Motor neuron (in vitro differentiated cells): ENCODE results near the gene TRH. TPM values are rescaled to one million over a fixed set of nuclear protein-coding genes. Genes with fewer than 3 reads are reported as not detected.

Source experiments
- ATAC-seq, 8 experiments: fragments of 200-7000 bp; cut with Tn5 transposase; replicated peaks in 6 of 8; 2 replicates each; pipeline ENCODE4 v1.8.0; 2021; ENCODE audit warnings: mild to moderate bottlenecking in 8 of 8, moderate library complexity in 8 of 8
- H3K27ac ChIP-seq, 2 donors: fragments of 250-450 bp; sonication (Bioruptor Pico); 2 replicates each; pipeline ENCODE4 v1.9.0; 2021; ENCODE audit warnings: antibody characterized with exemption in 2 of 2, mild to moderate bottlenecking in 2 of 2, moderate library complexity in 1 of 2
- H3K4me1 ChIP-seq, 2 donors: fragments of 250-450 bp; sonication (Bioruptor Pico); replicated peaks in 1 of 2; 2 replicates each; pipeline ENCODE4 v1.6.1; 2021; ENCODE audit warnings: antibody characterized with exemption in 2 of 2, mild to moderate bottlenecking in 2 of 2, moderate library complexity in 1 of 2
- H3K4me3 ChIP-seq, 5 donors: fragments of 250-450 bp; sonication (Bioruptor Pico); 2 replicates each; pipeline ENCODE4 v1.9.0; 2021; ENCODE audit warnings: antibody characterized with exemption in 5 of 5, mild to moderate bottlenecking in 5 of 5, moderate library complexity in 4 of 5
- WGBS, 10 experiments: fragments of 450-650 bp; shearing (Covaris generic); methylation state at CpG; one replicate each; pipeline ENCODE4 v1.0.0; 2022; 5-methylcytosine and 5-hydroxymethylcytosine counted together
- in situ Hi-C, 9 experiments: fragments of 400-800 bp; cut with MboI; loops; one replicate each; pipeline ENCODE4 v1.15.0; 2021; ENCODE audit warnings: low sequenced_read_pairs in 9 of 9, low pct_unique_long_range_greater_than_20kb in 2 of 9; ENCODE audit not compliant: unreplicated experiment in 9 of 9
- total RNA-seq, 8 experiments: library from RNA; unstranded; fragments of 300-600 nt; gene quantifications; 2 replicates each; pipeline versions ENCODE4 v1.2.3 to v1.2.4, GENCODE V29; 2022

The TRH gene, protein sequence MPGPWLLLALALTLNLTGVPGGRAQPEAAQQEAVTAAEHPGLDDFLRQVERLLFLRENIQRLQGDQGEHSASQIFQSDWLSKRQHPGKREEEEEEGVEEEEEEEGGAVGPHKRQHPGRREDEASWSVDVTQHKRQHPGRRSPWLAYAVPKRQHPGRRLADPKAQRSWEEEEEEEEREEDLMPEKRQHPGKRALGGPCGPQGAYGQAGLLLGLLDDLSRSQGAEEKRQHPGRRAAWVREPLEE
- total RNA-seq: 10 to 100 TPM in 1 of 8 experiments, 1 to 10 TPM in 4, under 1 TPM in 3; 0.31 to 57.2 (median 2.3) TPM

GRCh38 chr3:129974564-129974832 lies at the start of gene TRH:
Gene TRH, plus strand, starts transcription at chr3:129974720. Its CDS starts 1,097 bp downstream, at chr3:129975817.
- Histone ChIP-seq H3K4me3 (peak within 1 kb of the TSS; percentile 19 to 29 (median 28)), H3K4me1 (peaks cover 7 to 18% of the 10 kb centered on the region in 2 donors), H3K27ac (no peak within 1 kb of the TSS)
- in situ Hi-C loops: no loop called here
- WGBS, 10 experiments: no CpG with 5 or more reads among the region's 30 CpGs
- ATAC-seq: peak in 7 of 8 experiments; percentile 31 to 85 (median 84)

- 0 to 46% (median 42%) methylated on average over 1 to 5 of the region's 5 CpGs; no CpG with 5 or more reads in 5 of the 10 experiments for WGBS, 10 experiments
- peak in 2 of 8 experiments; percentile 50 to 51 for ATAC-seq
- H3K4me3 ChIP-seq: no peak overlapping the region
- no peaks in the 10 kb centered on the region for H3K4me1 ChIP-seq
- H3K27ac ChIP-seq: no peak overlapping the region
- in situ Hi-C loops: loop anchor here in 6 of 9 experiments (25.0 kb wide), 3 partner anchors 160 to 440 kb away; partner anchors contain the start of gene ALG1L2 (in 1 of the 6)
Measured at GRCh38 chr3:129927072-129927471, 47.4 kb upstream of the TRH start.

DNA sequence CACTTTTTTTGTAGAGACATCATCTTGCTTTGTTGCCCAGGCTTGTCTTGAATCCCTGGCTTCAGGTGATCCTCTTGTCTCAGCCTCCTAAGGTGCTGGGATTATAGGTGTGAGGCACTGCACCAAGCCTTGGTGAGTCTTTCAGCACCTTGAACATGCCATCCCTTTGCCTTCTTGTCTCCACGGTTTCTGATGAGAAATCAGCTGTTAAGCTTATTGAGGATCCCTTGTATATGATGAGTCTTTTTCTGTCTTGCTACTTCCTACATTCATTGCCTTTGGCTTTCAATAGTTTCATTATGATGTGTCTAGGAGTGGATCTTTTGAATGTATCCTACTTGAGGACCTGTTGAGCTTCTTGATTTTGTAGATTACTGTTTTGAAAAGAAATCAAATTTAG lies 45.1 kb upstream of the TRH start:
- Histone ChIP-seq H3K4me1 (no peaks in the 10 kb centered on the region), H3K4me3 (no peak overlapping the region), H3K27ac (no peak overlapping the region)
- no peak for ATAC-seq
- in situ Hi-C loops: loop anchor here in 6 of 9 experiments (25.0 kb wide), 3 partner anchors 158 to 442 kb away; partner anchors contain the start of gene ALG1L2 (in 1 of the 6)
- WGBS, 10 experiments: 0 to 100% (median 50%) methylated on average over 1 of the region's 1 CpG; no CpG with 5 or more reads in 3 of the 10 experiments

- Histone ChIP-seq H3K4me1 (peaks cover 3 to 7% of the 10 kb centered on the region in 2 donors), H3K27ac (no peak overlapping the region), H3K4me3 (no peak overlapping the region)
- ATAC-seq: no peak
- in situ Hi-C loops: loop anchor here in 7 of 9 experiments (10.0 to 25.0 kb wide), 4 partner anchors 154 to 446 kb away; partner anchors contain the start of gene ALG1L2 (in 1 of the 7)
- WGBS, 10 experiments: no CpG with 5 or more reads among the region's 4 CpGs
Measured at GRCh38 chr3:129933471-129933870, 41.0 kb upstream of the TRH start.

DNA sequence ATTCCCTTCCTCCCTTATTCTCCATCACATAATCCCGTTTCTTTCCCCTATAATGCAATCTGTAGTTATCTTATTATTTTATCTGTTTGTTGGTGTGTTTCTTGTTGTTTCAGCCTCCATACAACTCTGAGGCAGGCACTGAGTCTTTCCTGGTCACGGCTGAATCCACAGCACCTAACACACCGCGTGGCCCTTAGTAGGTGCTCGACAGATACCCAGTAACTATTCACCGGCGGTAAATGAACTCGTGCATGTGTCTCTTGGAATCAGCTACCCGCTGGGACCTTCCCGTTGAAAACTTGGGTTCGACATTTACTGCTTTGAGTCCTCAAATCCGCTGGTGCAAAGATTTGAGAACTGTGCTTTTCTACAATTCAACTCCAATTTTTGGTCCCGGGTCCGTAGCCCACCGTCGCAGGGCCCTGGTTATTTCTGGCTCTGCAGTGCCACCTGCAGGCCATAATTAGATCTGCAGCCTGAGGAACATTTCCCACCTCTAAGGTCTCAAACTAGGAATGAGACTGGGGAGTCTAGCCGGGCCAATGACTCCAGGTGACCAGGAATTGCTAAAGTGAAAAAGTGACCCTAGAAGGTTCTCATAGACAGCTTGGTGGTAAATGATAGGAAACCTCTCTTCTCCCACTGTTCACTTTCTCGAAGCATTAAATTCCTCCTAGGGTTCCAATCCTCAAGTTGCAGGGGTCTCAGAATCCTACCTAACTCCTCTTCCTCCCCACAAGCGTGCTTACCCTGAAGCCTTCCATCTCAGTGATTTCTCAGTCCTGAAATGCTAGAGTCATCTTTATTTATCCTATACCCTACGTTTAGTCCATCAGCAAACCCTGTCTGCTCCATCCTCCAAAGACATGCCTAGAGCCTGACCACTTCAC lies 40.0 kb upstream of the TRH start:
- H3K27ac ChIP-seq: no peak overlapping the region
- 6 to 88% (median 46%) methylated on average over 1 to 16 of the region's 20 CpGs for WGBS, 10 experiments
- H3K4me3 ChIP-seq: no peak overlapping the region
- peaks cover 3 to 7% of the 10 kb centered on the region in 2 donors for H3K4me1 ChIP-seq
- peak in 7 of 8 experiments; percentile 32 to 70 (median 47) for ATAC-seq
- in situ Hi-C loops: loop anchor here in 7 of 9 experiments (10.0 to 25.0 kb wide), 4 partner anchors 153 to 447 kb away; partner anchors contain the start of gene ALG1L2 (in 1 of the 7)

DNA sequence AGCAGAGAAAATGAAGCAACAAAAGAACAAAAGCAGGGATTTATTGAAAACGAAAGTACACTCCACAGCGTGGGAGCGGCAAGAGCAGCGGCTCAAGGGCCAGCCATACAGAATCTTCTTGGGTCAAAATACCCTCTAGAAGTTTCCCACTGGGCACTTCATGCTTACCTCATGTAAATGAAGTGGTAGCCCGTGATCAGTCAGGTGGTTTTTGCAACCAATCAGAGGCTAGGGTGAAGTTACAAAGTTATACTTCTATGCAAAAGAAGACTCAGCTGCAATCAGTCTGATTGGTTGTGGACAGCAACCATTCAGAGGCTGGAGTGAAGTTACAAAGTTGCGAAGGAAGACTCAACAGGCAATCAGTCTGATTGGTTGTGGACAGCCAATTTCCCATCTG lies 37.8 kb upstream of the TRH start:
- Histone ChIP-seq H3K27ac (no peak overlapping the region), H3K4me3 (peak overlapping the region in 1 of 5 donors; percentile 13), H3K4me1 (peaks cover 3 to 7% of the 10 kb centered on the region in 2 donors)
- peak; percentile 44 to 88 (median 76) for ATAC-seq
- in situ Hi-C loops: loop anchor here in 7 of 9 experiments (10.0 to 25.0 kb wide), 4 partner anchors 151 to 449 kb away; partner anchors contain the start of gene ALG1L2 (in 1 of the 7)
- 5 to 63% (median 36%) methylated on average over 2 to 6 of the region's 6 CpGs; no CpG with 5 or more reads in 1 of the 10 experiments for WGBS, 10 experiments

- ATAC-seq: peak in 1 of 8 experiments; percentile 13
- in situ Hi-C loops: loop anchor here in 7 of 9 experiments (10.0 to 25.0 kb wide), 4 partner anchors 150 to 450 kb away; partner anchors contain the start of gene ALG1L2 (in 1 of the 7)
- WGBS, 10 experiments: 60 to 93% (median 82%) methylated on average over 1 to 4 of the region's 9 CpGs; no CpG with 5 or more reads in 6 of the 10 experiments
- H3K4me1 ChIP-seq: peaks cover 3 to 7% of the 10 kb centered on the region in 2 donors
- H3K4me3 ChIP-seq: no peak overlapping the region
- H3K27ac ChIP-seq: no peak overlapping the region
Measured at GRCh38 chr3:129937717-129938116, 36.8 kb upstream of the TRH start.

- in situ Hi-C loops: loop anchor here in 7 of 9 experiments (10.0 to 25.0 kb wide), 4 partner anchors 149 to 451 kb away; partner anchors contain the start of gene ALG1L2 (in 1 of the 7)
- no peak overlapping the region for H3K27ac ChIP-seq
- no peak for ATAC-seq
- no peak overlapping the region for H3K4me3 ChIP-seq
- WGBS, 10 experiments: 40 to 92% (median 85%) methylated on average over 1 to 6 of the region's 8 CpGs
- peaks cover 3 to 7% of the 10 kb centered on the region in 2 donors for H3K4me1 ChIP-seq
Measured at GRCh38 chr3:129938140-129938930, 36.2 kb upstream of the TRH start.

- peak in 4 of 8 experiments; percentile 33 to 79 (median 71) for ATAC-seq
Measured at GRCh38 chr3:129940086-129940485, 34.4 kb upstream of the TRH start.

DNA sequence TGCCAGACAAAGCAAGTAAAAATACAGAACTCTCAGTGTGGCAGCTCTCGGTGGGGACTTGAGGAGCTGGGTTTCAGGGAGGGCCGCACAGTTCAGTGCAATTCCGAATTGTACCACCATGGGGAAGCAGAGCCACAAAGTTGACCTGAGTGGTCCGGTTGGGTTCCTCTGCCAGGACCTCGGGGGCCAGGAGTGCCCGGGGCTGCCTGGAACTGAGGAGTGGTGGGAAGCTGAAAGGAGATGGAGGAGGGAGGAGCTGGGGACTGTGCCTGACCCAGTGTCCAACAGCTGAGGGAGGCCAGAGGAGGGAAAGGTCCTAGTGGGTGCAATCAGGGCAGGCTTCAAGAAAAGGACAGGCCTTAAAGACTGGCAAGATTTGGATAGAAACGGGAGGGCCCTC lies 32.2 kb upstream of the TRH start:
- ATAC-seq: peak; percentile 64 to 98 (median 90)
- Histone ChIP-seq H3K4me1 (peaks cover 2 to 4% of the 10 kb centered on the region in 2 donors), H3K27ac (no peak overlapping the region), H3K4me3 (no peak overlapping the region)
- 0 to 100% (median 17%) methylated on average over 1 to 5 of the region's 7 CpGs; no CpG with 5 or more reads in 3 of the 10 experiments for WGBS, 10 experiments
- in situ Hi-C loops: loop anchor here in 6 of 9 experiments (25.0 kb wide), 3 partner anchors 145 to 455 kb away; partner anchors contain the start of gene ALG1L2 (in 1 of the 6)

More at GRCh38 chr3:129940086-129940485, 34.4 kb upstream of the TRH start:
- Histone ChIP-seq H3K27ac (no peak overlapping the region), H3K4me3 (no peak overlapping the region), H3K4me1 (peaks cover 3 to 7% of the 10 kb centered on the region in 2 donors)
- in situ Hi-C loops: loop anchor here in 6 of 9 experiments (25.0 kb wide), 3 partner anchors 147 to 453 kb away; partner anchors contain the start of gene ALG1L2 (in 1 of the 6)
- WGBS, 10 experiments: 83 to 100% (median 100%) methylated on average over 1 to 2 of the region's 3 CpGs; no CpG with 5 or more reads in 6 of the 10 experiments

DNA sequence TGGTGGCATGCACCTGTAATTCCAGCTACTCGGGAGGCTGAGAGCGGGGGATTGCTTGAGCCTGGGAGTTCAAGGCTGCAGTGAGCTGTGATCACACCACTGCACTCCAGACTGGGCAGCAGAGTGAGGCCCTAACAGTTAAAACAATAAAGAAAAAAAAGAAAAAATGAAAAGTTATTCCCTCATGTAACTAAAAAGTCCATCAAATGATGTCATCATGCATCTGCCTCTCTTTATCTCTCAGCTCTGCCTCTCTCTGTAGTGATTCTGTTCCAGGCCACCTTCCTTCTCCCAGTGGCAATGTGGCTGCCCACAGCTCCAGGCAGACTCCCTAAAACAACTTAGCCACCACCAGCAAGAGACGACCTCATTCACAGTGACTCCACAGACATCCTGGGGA lies 31.5 kb upstream of the TRH start:
- Histone ChIP-seq H3K4me1 (no peaks in the 10 kb centered on the region), H3K4me3 (no peak overlapping the region), H3K27ac (no peak overlapping the region)
- in situ Hi-C loops: loop anchor here in 6 of 9 experiments (25.0 kb wide), 3 partner anchors 144 to 456 kb away; partner anchors contain the start of gene ALG1L2 (in 1 of the 6)
- ATAC-seq: peak in 1 of 8 experiments; percentile 17
- WGBS, 10 experiments: 72 to 100% (median 87%) methylated on average over 1 to 3 of the region's 3 CpGs; no CpG with 5 or more reads in 6 of the 10 experiments
